SK-N-DZ (cell line): ENCODE measurements around the gene PCDHA6. TPM values are rescaled to one million over a fixed set of nuclear protein-coding genes. Genes with fewer than 3 reads are reported as not detected.
"Not testable (repeated sequence)": the region's sequence is repeated elsewhere in the genome, so short reads cannot be mapped to it uniquely, and the experiment has no call there.

Source experiments
- DNase-seq: peaks from one replicate; pipeline ENCODE4 v3.0.0-alpha.2; 2015; ENCODE audit warnings: low spot score
- polyA plus RNA-seq, 2 experiments: library from polyadenylated mRNA; depleted of rRNA; stranded (reverse); fragments of >200 nt; gene quantifications; 2 replicates each; pipeline ENCODE4 v1.2.3, GENCODE V29; 2014

The PCDHA6 gene
- polyA plus RNA-seq (2014; cell fraction: cytosol; rRNA removed), result 0.41 and 0.76 TPM in 2 replicates
- polyA plus RNA-seq (2014; cell fraction: nucleus; rRNA removed), result 2.1 and 2.5 TPM in 2 replicates

- no peak for DNase-seq
Observed at GRCh38 chr5:140827704-140828361, at the start of gene PCDHA6. Gene PCDHA6 (plus strand): TSS chr5:140827960. CDS start chr5:140828092, 132 bp downstream.

GRCh38 chr5:140780512-140780911 is 47.2 kb upstream of the PCDHA6 start:
- DNase-seq, result no peak

GRCh38 chr5:140785905-140786686 is 41.7 kb upstream of the PCDHA6 start, which contains the start of gene PCDHA1:
Gene PCDHA1 (plus strand): TSS chr5:140786140.
- peak; percentile 51 for DNase-seq

GRCh38 chr5:140787422-140787821 is 40.3 kb upstream of the PCDHA6 start:
- DNase-seq, result not testable (repeated sequence)

GRCh38 chr5:140787849-140788504 is 39.8 kb upstream of the PCDHA6 start:
- DNase-seq, result not testable (repeated sequence)

- DNase-seq, result no peak
Observed at GRCh38 chr5:140791089-140791488, 36.7 kb upstream of the PCDHA6 start.

- no peak for DNase-seq
Observed at GRCh38 chr5:140794595-140795258, 33.0 kb upstream of the PCDHA6 start, which contains the start of gene PCDHA2. Gene PCDHA2 (plus strand): TSS chr5:140794852.

- no peak for DNase-seq
Observed at GRCh38 chr5:140795259-140795641, 32.5 kb upstream of the PCDHA6 start.

- not testable (repeated sequence) for DNase-seq
Observed at GRCh38 chr5:140796072-140796717, 31.6 kb upstream of the PCDHA6 start.

GRCh38 chr5:140796718-140797095 is 31.1 kb upstream of the PCDHA6 start:
- no peak for DNase-seq

- no peak for DNase-seq
Observed at GRCh38 chr5:140800816-140801493, 26.8 kb upstream of the PCDHA6 start, which contains the start of gene PCDHA3. Gene PCDHA3 (plus strand): TSS chr5:140801057.

GRCh38 chr5:140801494-140801841 is 26.3 kb upstream of the PCDHA6 start:
- DNase-seq, result no peak

GRCh38 chr5:140802381-140802780 is 25.4 kb upstream of the PCDHA6 start:
- DNase-seq, result not testable (repeated sequence)

- no peak for DNase-seq
Observed at GRCh38 chr5:140802781-140803271, 24.9 kb upstream of the PCDHA6 start.

GRCh38 chr5:140806834-140807775 is 20.7 kb upstream of the PCDHA6 start, which contains the start of gene PCDHA4:
Gene PCDHA4 (plus strand): TSS chr5:140807068.
- DNase-seq, result peak; percentile 88

- DNase-seq, result not testable (repeated sequence)
Observed at GRCh38 chr5:140808241-140808888, 19.4 kb upstream of the PCDHA6 start.

GRCh38 chr5:140808889-140809291 is 18.9 kb upstream of the PCDHA6 start:
- DNase-seq, result no peak
